ENCODE data around the gene KRT7.
"Not testable (repeated sequence)": the region's sequence is repeated elsewhere in the genome, so short reads cannot be mapped to it uniquely, and the experiment has no call there.

The KRT7 gene

DNA sequence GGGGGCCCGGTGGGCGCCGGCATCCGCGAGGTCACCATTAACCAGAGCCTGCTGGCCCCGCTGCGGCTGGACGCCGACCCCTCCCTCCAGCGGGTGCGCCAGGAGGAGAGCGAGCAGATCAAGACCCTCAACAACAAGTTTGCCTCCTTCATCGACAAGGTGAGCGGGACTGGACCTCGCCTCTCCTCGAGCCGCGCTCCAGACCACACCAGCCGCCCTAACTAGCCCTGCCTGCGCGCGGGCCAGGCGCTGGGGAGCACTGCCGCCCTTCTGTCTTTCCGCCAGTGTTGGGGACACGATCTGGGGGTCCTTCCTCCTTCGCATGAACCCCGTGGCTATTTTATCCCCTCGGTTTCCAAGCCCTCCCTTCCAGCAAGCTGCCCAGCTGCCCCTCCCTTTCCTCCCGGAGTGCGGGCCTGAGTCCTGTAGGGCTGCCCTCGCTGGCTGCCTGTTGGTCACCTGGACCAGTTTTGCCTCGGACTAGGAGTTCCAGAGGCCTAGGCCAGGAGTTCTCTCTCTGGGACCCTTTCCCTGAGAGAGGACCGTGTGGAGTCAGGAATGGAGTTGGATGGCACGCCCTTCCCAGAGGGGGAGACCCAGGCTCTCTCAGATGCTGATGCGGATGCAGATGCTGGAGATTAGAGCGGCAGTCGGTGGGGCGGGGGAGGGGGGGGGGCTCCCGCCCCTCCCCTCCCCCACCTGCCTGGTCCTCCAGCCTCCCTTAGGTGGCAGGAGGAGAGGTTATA is 592 bp downstream of the KRT7 start:
- Histone ChIP-seq H3K4me3 (ENCODE audit: low read length) (no peak overlapping the region), H2AFZ (ENCODE audit: low read depth, low read length) (no peak overlapping the region), H3K36me3 (ENCODE audit: insufficient read depth, low read length) (no peaks in the 10 kb centered on the region), H3K27me3 (ENCODE audit: insufficient read depth, low read length) (peaks cover 54% of the 10 kb centered on the region), H3K4me1 (ENCODE audit: insufficient read depth, low read length) (no peaks in the 10 kb centered on the region), H3K9me3 (ENCODE audit: low read length) (no peaks in the 10 kb centered on the region)

DNA sequence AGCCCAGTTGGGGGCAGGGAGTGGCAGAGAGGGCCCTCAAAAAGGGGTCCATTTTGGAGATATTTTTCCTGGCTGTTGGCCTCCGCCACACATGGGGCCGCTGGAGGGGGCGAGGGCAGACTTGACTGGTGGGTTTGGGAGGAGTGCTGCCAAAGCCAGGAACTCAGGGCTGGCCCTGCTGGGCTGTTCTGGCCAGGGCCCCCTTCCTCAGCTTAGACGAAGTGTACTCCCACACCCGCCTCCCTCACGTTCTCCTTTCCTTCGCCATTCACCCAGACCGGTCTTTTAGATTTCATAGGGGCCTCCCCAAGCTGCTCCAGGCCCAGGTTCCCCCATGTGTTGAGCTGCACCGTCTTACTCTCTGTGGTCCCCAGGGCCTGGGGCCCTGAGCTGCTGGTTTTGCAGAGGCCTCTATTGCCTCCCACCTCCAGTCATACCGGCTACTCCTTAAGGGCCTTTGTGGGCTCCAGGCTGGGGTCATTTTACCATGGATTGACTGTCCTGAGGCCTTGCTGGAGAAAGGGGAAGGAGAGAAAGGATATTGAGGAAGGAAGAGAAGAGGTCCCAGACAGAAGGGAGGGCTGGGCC is 1.3 kb downstream of the KRT7 start:
- Histone ChIP-seq H3K36me3 (ENCODE audit: insufficient read depth, low read length) (no peaks in the 10 kb centered on the region), H3K9me3 (ENCODE audit: low read length) (no peaks in the 10 kb centered on the region), H2AFZ (ENCODE audit: low read depth, low read length) (no peak overlapping the region), H3K27me3 (ENCODE audit: insufficient read depth, low read length) (peaks cover 54% of the 10 kb centered on the region), H3K4me1 (ENCODE audit: insufficient read depth, low read length) (no peaks in the 10 kb centered on the region), H3K4me3 (ENCODE audit: low read length) (no peak overlapping the region)

DNA sequence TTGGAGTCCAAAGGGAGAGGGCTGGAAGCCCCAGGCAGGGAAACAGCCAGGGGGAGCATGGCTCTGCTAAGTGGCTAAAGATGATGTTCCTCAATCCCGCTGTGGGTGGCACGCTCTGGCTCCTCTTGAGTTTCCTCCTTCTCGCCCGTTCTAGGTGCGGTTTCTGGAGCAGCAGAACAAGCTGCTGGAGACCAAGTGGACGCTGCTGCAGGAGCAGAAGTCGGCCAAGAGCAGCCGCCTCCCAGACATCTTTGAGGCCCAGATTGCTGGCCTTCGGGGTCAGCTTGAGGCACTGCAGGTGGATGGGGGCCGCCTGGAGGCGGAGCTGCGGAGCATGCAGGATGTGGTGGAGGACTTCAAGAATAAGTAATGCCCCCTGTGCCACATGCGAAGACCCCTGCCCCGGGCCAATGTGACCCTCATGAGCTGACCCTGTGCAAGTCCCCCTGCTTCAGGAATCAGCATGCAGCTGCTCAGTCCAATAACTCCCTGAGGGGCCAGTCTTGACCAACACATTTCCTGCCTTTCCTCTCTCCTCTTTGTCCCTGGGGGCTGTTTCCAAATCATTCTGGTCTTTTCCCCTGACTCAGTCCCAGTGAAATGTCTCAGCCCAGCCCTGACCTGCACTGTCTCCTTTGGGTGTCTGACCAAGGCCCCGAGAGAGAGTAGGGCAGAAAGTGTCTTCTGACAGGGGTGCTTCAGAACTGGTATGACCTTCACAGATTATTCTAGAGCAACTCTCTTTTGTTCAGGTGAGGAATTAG is 2.1 kb downstream of the KRT7 start:
- Histone ChIP-seq H2AFZ (ENCODE audit: low read depth, low read length) (no peak overlapping the region), H3K4me1 (ENCODE audit: insufficient read depth, low read length) (no peaks in the 10 kb centered on the region), H3K36me3 (ENCODE audit: insufficient read depth, low read length) (no peaks in the 10 kb centered on the region), H3K9me3 (ENCODE audit: low read length) (no peaks in the 10 kb centered on the region), H3K4me3 (ENCODE audit: low read length) (no peak overlapping the region), H3K27me3 (ENCODE audit: insufficient read depth, low read length) (peaks cover 49% of the 10 kb centered on the region)

DNA sequence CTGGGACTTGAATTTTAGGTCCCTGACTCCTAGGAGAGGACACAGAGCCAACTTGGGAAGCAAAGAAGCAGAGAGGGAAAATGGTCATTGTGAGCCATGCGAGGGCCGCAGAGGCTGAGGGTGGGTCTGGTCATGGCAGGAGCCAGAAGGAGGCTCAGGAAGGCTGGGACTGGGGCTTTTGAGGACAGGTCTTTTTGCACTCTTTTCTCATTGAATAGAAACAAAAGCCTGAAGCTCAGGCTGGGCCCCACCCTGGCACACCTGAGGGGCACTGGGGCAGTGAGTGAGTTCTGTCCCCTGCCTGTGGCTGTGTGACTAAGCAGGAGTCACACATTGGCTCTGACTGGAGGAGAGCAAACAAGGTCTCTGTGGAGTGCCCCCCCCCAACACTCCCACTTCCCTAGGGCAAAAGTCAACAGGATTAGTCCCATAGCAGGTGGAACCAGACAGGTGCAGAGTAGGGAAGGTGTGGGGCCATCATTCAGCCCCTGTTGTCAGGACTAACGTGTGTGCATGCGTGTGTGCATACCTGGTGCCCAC is 2.8 kb downstream of the KRT7 start:
- Histone ChIP-seq H3K36me3 (ENCODE audit: insufficient read depth, low read length) (no peaks in the 10 kb centered on the region), H3K4me1 (ENCODE audit: insufficient read depth, low read length) (no peaks in the 10 kb centered on the region), H3K9me3 (ENCODE audit: low read length) (no peaks in the 10 kb centered on the region), H3K4me3 (ENCODE audit: low read length) (no peak overlapping the region), H3K27me3 (ENCODE audit: insufficient read depth, low read length) (peaks cover 43% of the 10 kb centered on the region), H2AFZ (ENCODE audit: low read depth, low read length) (no peak overlapping the region)

DNA sequence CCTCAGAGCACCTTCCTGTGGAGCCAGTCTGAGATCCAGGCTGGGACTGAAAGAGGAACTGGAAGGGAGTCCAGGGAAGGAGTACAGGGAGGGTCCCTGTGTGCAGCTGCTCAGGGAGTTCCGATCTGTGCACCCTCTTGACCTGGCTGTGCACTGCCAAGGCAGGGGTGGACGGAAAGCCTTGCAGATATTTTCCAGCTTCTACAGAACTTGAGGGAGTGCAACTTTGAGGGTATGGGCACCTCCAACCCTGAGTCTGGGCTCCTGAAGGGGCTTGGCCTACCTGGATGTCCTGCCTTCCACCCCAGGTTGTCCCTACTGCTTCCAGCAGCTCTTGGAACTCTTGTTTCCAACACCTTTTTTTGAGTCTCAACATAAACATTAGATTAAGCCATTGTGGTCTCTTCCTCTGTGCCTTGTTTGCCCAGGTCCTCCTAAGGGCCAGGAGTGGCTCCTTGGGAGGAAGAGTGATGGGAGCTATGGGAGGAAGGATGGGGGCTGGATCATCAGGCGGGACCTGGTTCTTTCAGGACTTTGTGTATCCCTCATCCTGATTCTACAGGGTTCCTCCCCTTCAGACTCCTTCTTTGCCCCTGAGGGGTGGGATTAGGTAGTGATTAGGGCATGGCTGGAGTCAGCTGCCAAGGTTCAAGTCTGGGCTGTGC is 3.5 kb downstream of the KRT7 start:
- H3K27me3 ChIP-seq (ENCODE audit: insufficient read depth, low read length), result peaks cover 38% of the 10 kb centered on the region
- no peak overlapping the region for H3K4me3 ChIP-seq (ENCODE audit: low read length)
- H2AFZ ChIP-seq (ENCODE audit: low read depth, low read length), result no peak overlapping the region
- no peaks in the 10 kb centered on the region for H3K36me3 ChIP-seq (ENCODE audit: insufficient read depth, low read length)
- no peaks in the 10 kb centered on the region for H3K9me3 ChIP-seq (ENCODE audit: low read length)
- no peaks in the 10 kb centered on the region for H3K4me1 ChIP-seq (ENCODE audit: insufficient read depth, low read length)

DNA sequence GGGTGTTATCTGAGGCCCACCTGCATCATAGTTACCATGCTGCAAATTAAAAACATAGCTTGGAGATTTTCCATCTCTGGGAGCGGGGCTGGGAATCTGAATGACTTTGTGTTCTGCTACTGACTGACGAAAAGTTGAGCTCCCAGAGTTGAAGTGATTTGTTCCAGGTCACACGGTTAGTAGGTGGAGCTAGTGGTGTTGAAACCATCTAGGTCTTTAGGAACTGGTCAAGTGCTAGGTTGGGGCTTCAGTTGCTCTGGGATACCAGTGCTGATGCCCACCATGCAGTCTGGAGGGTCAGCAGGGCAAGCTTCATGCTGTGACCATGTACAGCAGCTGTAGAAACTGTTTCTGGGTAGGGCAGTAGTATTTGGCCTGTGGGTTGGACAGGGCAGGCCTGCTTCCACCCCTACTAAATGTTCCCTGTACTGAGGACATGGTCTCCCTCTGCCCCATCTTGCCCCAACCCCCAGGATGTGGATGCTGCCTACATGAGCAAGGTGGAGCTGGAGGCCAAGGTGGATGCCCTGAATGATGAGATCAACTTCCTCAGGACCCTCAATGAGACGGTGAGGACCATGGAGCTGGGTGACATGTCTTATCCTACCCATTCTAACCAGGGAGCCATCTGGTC is 5.3 kb downstream of the KRT7 start:
- no peaks in the 10 kb centered on the region for H3K4me1 ChIP-seq (ENCODE audit: insufficient read depth, low read length)
- H3K36me3 ChIP-seq (ENCODE audit: insufficient read depth, low read length), result no peaks in the 10 kb centered on the region
- no peaks in the 10 kb centered on the region for H3K9me3 ChIP-seq (ENCODE audit: low read length)
- H3K27me3 ChIP-seq (ENCODE audit: insufficient read depth, low read length), result peaks cover 23% of the 10 kb centered on the region
- no peak overlapping the region for H2AFZ ChIP-seq (ENCODE audit: low read depth, low read length)
- no peak overlapping the region for H3K4me3 ChIP-seq (ENCODE audit: low read length)

DNA sequence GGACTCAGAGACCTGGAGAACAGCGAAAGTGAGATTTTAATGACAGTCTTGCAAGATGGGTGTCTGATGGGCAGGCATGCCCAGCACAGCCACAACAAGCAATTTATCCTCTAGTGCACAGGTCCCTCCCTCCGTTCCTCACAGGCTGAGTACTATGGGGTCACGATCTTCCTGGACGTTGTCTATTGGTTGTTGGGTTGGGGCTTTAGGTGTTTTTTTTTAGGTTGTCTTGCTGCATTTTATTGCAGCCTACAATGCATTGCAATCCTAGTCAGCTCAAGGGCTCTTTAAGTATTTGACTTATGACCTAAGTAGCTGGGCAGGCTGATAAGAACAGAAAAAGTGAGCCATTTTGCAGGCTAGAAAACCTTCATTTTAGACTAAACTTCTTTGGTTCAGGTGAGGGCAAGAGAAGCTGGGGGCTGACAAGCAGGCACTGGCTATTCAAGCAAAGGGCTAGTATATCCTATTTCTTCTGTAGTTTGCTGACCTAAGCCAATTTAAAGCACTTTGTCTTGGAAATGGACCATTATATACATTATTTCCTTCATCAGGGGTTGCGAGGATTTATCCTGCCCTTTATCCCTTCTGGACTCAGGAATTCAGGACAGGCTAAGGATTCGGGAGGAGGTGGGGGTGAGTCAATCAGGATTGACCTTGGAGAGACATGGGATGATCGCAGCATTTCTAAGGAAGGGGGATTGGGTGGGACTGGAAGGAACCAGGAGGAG is 6.0 kb downstream of the KRT7 start:
- Histone ChIP-seq H3K9me3 (ENCODE audit: low read length) (no peaks in the 10 kb centered on the region), H2AFZ (ENCODE audit: low read depth, low read length) (no peak overlapping the region), H3K27me3 (ENCODE audit: insufficient read depth, low read length) (peaks cover 16% of the 10 kb centered on the region), H3K36me3 (ENCODE audit: insufficient read depth, low read length) (no peaks in the 10 kb centered on the region), H3K4me1 (ENCODE audit: insufficient read depth, low read length) (no peaks in the 10 kb centered on the region), H3K4me3 (ENCODE audit: low read length) (no peak overlapping the region)

DNA sequence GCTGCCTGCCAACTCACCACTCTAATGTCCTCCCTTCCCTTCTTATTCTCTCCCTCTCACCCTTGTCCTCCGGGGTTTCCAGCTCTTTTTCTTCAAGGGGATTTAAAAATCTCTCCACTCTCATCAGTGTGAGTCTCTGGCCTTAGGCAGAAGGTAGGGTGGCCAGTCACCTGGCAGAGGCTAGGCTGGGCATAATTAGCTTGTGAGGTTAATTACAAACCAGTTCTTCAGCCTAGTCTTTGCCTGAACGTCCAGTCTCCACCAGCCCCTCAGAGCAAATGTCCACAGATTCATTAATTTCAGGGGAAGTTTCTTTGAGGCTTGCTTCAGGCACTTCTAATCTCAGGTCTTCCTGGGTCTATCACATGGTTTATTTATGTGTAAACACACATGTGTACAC is 6.7 kb downstream of the KRT7 start:
- Histone ChIP-seq H2AFZ (ENCODE audit: low read depth, low read length) (no peak overlapping the region), H3K4me1 (ENCODE audit: insufficient read depth, low read length) (no peaks in the 10 kb centered on the region), H3K27me3 (ENCODE audit: insufficient read depth, low read length) (peaks cover 9% of the 10 kb centered on the region), H3K9me3 (ENCODE audit: low read length) (no peaks in the 10 kb centered on the region), H3K4me3 (ENCODE audit: low read length) (no peak overlapping the region), H3K36me3 (ENCODE audit: insufficient read depth, low read length) (no peaks in the 10 kb centered on the region)

DNA sequence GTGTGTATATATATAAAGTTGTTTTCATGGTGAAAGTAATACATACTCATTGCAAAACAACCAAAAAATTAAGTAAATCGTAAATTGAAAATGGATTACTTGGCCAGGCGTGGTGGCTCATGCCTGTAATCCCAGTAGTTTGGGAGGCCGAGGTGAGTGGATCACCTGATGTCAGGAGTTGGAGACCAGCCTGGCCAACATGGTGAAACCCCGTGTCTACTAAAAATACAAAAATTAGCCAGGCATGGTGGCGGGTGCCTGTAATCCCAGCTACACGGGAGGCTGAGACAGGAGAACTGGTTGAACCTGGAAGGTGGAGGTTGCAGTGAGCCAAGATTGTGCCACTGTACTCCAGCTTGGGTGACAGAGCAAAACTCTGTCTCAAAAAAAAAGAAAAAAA is 7.2 kb downstream of the KRT7 start:
- not testable (repeated sequence) for H3K4me1 ChIP-seq (ENCODE audit: insufficient read depth, low read length); H3K4me3 ChIP-seq (ENCODE audit: low read length); H3K9me3 ChIP-seq (ENCODE audit: low read length); H2AFZ ChIP-seq (ENCODE audit: low read depth, low read length); H3K27me3 ChIP-seq (ENCODE audit: insufficient read depth, low read length); H3K36me3 ChIP-seq (ENCODE audit: insufficient read depth, low read length)

DNA sequence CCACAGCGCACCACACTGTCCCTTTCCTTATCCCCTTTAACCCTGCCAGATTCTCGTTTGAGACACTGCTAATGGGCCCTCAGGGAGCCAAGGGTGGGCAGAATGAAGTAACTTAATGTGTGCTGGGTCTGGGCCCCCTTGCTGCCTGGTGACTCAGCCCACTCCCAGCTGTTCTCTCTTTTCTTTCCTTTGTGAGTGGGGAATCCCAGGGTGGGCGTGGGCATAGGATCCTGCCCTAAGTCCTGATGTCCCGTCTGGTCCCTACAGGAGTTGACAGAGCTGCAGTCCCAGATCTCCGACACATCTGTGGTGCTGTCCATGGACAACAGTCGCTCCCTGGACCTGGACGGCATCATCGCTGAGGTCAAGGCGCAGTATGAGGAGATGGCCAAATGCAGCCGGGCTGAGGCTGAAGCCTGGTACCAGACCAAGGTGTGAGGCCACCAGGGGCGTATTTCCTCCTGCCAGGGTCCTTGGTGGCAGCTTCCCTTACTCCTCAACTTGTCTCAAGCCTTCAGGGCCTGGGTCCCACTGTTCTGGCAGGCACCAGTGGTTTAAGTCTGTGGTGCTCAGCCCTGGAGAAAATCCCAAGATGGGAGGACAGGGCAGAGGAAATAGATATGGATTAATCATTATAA is 8.3 kb downstream of the KRT7 start:
- H3K27me3 ChIP-seq (ENCODE audit: insufficient read depth, low read length), result no peaks in the 10 kb centered on the region
- no peaks in the 10 kb centered on the region for H3K4me1 ChIP-seq (ENCODE audit: insufficient read depth, low read length)
- H3K9me3 ChIP-seq (ENCODE audit: low read length), result no peaks in the 10 kb centered on the region
- no peaks in the 10 kb centered on the region for H3K36me3 ChIP-seq (ENCODE audit: insufficient read depth, low read length)
- no peak overlapping the region for H2AFZ ChIP-seq (ENCODE audit: low read depth, low read length)
- no peak overlapping the region for H3K4me3 ChIP-seq (ENCODE audit: low read length)

DNA sequence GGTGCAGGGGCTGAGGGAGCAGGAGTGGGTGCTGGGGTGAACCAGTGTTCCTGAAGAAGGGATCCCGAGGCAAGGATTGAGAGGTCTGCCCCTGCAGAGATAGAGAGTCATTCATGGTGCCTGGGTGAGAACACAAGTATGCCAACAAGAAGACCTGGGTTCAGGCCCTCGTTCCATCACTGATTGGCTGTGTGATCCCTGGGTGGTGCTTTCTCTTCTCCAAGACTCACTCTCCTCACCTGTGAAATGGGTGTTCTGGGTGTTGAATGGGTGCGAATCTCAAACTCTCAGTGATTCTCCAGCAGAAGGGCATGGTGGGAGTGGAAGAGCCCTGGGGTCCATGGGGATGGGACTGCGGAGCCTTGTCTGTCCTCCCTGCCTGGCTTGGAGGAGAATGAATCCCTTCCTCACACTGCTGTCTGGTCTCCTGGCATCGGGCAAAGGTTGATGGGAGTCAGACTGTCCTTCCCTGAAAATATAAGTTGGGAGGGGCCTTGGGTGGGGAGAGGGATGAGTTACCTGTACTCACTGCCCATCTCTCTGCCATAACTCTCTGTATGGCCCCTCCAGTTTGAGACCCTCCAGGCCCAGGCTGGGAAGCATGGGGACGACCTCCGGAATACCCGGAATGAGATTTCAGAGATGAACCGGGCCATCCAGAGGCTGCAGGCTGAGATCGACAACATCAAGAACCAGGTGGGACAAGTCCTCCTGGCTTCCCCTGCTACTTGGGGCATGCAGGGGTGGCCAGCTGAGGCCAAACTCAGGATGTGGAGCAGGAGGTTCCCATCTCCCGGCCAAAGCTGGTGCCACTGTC is 9.6 kb downstream of the KRT7 start:
- H3K4me3 ChIP-seq (ENCODE audit: low read length), result no peak overlapping the region
- H3K4me1 ChIP-seq (ENCODE audit: insufficient read depth, low read length), result no peaks in the 10 kb centered on the region
- no peak overlapping the region for H2AFZ ChIP-seq (ENCODE audit: low read depth, low read length)
- no peaks in the 10 kb centered on the region for H3K9me3 ChIP-seq (ENCODE audit: low read length)
- H3K36me3 ChIP-seq (ENCODE audit: insufficient read depth, low read length), result no peaks in the 10 kb centered on the region
- no peaks in the 10 kb centered on the region for H3K27me3 ChIP-seq (ENCODE audit: insufficient read depth, low read length)

Measured in neuron (in vitro differentiated cells).